Activated CD8-positive, alpha-beta memory T cell treated with anti-CD3 and anti-CD28 coated beads for 36 hours (primary cell): ENCODE results near the gene SSR3. TPM values are rescaled to one million over a fixed set of nuclear protein-coding genes. Genes with fewer than 3 reads are reported as not detected.

Experiments
- CTCF ChIA-PET: fragments of 350-600 bp; sonication (Branson Sonifier 250); formaldehyde crosslinking; loops from one replicate; lab custom pipeline; 2021; ENCODE audit warnings: antibody characterized with exemption; lab: Charles Lee
- POLR2A ChIA-PET: fragments of 350-600 bp; sonication (Branson Sonifier 250); formaldehyde crosslinking; loops from one replicate; lab custom pipeline; 2021; ENCODE audit warnings: antibody characterized with exemption; lab: Charles Lee
- total RNA-seq, 2 experiments: library from RNA; stranded (reverse); gene quantifications; one replicate each; pipeline ENCODE4 v1.2.3, GENCODE V29; 2021

SSR3 gene
- total RNA-seq, 2 experiments from 2014 or later, result 182 to 191 TPM

DNA sequence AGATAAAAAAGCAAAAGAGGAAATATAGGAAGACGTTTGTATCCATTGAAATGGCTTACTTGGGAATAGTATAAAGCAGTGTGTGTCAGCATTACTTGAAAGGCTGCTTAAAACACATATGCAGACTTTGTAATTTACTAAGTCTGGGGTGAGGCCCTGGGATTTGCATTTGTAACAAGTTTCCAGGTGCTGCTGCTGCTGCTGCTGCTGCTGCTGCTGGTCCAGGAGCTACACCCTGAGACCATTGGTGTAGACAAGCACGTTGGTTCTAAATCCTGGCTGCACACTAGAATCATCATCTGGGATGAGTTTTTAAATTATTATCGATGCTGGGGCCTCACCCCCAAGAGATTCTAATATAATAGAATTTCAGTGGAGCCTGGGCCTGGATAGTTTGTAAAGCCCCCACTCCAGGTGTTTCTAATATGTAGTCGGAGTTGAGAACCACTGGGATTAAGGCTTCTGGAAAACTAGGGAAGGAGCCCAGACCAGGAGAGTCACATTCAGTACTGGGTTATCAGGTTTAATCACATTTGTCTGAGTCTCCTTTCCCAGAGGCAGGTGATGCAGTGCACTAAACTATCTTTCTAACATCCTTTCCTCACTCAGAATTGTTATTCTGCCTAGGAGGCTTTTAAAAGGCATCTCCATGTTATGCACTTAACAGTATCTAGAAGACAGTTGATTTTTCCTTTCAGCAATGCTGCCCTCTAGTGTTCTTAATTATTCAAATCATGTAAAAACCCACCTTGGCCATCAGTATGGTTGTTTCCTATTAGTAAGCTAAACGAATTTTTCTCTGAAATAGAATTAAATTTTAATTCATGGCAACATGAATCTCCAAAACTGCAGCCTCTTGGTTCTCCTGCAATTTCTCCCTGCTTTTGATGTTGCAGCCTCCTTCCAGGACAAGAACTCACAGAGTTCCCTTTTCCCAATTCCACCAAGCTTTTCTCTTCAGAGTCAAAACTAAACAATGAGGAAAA, 45.4 kb downstream of the SSR3 start:
- CTCF ChIA-PET, result interaction anchor here (0.6 to 4.8 kb wide), 14 partner anchors 9 to 1060 kb away, joined by 3 to 30 read pairs (median 3); no protein-coding TSS in a partner anchor
- POLR2A ChIA-PET, result no interaction called here

DNA sequence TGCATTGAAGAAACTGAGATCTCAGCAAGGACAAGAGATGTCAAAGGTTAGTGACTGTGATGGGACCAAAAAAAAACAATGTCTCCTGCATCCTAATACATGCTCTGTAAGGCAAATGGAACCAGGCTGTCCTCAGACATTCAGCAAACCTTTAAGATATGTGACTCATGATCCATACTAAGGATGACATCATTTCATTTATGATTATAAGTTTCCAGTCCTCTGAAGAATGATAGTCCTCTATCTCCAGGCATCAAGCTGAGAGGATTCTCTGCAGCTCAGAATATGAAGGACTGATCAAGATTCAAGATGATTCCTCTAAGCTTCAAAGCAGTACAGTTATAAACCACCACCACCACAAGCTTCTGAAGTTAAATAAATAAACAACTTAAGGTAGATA, 47.6 kb downstream of the SSR3 start:
- CTCF ChIA-PET, result interaction anchor here (4.8 kb wide), 1 partner anchor 357 kb away, joined by 30 read pairs; no protein-coding TSS in a partner anchor
- POLR2A ChIA-PET, result no interaction called here

DNA sequence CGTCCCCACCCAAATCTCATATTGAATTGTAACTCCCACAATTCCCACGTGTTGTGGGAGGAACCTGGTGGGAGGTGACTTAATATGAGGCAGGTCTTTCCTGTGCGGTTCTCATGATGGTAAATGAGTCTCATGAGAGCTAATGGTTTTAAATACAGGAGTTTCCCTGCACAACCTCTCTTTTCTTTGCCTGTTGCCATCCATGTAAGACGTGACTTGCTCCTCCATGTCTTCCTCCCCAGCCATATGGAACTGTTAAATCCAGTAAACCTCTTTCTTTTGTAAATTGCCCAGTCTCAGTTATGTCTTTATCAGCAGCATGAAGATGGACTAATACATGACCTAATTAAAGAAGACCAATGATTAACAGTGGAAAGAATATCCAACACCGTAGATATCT, 56.6 kb downstream of the SSR3 start:
- POLR2A ChIA-PET, result interaction anchor here (0.5 kb wide), 1 partner anchor 27 kb away, joined by 3 read pairs; no protein-coding TSS in a partner anchor
- CTCF ChIA-PET, result no interaction called here

DNA sequence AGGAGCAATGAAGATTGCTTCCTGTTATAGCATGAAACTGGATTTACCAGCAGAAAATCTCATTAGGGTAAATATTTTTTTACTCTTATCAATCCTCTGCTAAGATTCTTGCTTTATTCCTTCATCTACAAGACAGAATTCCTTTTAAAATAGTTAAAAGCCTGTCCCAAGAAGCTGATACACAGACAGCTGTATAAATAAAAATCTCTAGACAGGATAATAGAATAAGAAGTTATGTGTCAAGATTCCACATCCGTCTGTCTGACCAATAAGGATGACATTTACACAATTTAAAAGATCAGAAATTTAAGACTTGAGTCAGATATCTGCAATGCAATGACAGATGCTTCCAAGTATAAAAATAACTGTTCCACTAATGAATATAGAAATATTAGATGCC, 57.6 kb downstream of the SSR3 start:
- CTCF ChIA-PET, result no interaction called here
- POLR2A ChIA-PET, result no interaction called here

DNA sequence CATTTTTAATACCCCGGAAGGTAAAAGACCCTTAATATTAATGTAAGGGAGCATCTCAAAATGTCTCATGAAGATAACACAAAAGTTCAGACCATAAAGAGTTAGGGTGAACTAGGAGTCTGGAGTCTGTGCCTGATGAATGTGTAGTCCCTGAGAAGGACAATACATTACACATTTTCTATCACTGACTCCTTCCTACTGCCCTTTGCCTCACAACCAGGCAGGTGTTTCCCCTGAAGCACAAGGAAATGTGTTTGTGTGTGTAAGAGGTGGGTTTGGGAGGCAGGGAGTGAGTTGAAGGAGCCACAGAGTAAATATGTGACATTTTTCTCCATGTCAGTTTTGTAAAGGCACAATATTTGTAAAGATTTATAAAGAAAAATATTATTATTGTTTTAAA, 59.1 kb downstream of the SSR3 start:
- CTCF ChIA-PET, result no interaction called here

DNA sequence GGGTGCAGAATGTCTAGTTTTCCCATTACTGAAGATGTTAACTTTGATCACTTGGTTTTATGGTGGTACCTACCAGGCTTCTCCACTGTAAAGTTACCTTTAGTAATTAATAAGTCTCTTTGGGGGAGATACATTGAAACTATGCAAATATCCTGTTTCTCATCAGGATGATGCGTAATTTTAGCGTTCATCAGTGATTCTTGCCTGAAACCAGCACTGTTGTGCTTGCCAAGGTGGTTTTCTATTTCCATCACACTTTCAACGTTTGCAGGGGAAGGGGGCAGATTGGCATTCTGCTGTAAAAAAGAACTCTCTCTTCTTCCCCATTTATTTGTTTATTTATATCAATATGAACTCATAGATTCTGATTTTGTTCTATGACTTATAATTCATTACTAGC, 61.0 kb downstream of the SSR3 start:
- CTCF ChIA-PET, result no interaction called here
- POLR2A ChIA-PET, result no interaction called here

More for the DNA sequence above, 59.1 kb downstream of the SSR3 start:
- POLR2A ChIA-PET, result no interaction called here

DNA sequence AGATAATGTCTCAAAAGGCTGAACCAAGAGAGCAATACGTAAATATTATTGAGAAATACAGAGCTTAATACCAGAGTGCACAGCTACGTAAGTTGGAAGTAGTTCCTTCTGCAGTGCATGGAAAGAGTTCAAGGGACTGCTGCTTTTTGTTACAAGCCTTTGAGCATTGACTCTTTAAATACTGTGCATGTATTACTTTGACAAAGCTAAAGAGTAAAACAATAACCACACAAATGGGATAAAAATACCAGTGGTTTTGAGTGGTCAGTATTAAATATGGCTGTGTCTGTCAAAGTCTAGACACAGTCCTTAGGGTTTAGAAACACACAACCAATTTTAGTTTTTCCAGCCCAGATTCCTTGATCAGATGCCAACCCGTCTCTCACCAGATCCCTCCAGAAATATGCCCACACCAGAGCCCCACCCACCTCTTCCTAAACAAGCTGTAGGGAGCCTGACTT, 62.1 kb downstream of the SSR3 start:
- POLR2A ChIA-PET, result no interaction called here

DNA sequence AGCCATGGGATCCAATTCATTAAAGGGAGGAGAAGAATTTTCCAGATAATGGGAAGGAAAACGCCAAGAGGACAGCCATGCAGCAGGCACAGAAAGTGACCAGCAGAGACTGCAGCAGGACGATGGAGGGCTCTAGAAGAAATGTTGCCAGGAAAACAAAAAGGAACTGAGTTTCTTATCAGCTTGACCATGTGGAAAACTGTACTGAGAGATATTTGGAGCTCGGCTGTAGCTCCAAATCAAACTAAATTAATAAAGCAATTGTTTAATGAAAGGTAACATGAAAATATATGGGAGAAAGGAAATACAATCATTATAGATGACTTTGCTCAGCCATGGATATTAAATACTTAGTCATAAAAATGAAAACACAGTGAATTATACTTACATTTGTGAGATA, 63.7 kb downstream of the SSR3 start:
- POLR2A ChIA-PET, result no interaction called here
- CTCF ChIA-PET, result interaction anchor here (0.9 kb wide), 1 partner anchor 49 kb away, joined by 4 read pairs; no protein-coding TSS in a partner anchor

More for the DNA sequence above, 62.1 kb downstream of the SSR3 start:
- CTCF ChIA-PET, result no interaction called here

Other genes with a start within 250 kb of the SSR3 start
- 10 to 100 TPM; 21.9 to 22.9 TPM for gene TIPARP, start 119.5 kb upstream of the SSR3 start, total RNA-seq